ENCODE data around the gene PCSK9.

DNA sequence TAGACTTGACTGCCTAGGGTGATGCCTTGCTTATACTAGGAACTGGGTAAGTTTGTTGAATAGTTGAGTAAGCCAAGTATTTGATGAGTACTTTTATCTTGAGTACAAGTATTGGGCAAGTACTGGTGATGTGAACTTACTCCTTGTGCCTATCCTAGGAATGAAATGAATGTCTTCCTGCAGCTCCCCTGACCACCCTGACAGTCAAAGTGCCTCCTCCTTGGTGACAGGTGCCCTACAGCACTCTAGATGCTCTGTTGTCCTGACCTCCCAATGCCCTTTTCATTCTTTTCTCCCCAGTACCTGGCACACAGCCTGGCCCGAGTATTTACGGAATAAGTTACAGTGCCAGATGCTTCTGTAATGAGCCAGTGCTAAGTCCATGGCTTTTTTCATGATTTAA lies 25.5 kb downstream of the PCSK9 start:
- TF ChIP-seq, protein P1, sequence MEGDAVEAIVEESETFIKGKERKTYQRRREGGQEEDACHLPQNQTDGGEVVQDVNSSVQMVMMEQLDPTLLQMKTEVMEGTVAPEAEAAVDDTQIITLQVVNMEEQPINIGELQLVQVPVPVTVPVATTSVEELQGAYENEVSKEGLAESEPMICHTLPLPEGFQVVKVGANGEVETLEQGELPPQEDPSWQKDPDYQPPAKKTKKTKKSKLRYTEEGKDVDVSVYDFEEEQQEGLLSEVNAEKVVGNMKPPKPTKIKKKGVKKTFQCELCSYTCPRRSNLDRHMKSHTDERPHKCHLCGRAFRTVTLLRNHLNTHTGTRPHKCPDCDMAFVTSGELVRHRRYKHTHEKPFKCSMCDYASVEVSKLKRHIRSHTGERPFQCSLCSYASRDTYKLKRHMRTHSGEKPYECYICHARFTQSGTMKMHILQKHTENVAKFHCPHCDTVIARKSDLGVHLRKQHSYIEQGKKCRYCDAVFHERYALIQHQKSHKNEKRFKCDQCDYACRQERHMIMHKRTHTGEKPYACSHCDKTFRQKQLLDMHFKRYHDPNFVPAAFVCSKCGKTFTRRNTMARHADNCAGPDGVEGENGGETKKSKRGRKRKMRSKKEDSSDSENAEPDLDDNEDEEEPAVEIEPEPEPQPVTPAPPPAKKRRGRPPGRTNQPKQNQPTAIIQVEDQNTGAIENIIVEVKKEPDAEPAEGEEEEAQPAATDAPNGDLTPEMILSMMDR (IDR thresholded peaks at IDR 0.05; ENCODE audit: low read depth, low read length) = no peak
- TF ChIP-seq MYC (IDR thresholded peaks at IDR 0.05; ENCODE audit: low read depth, low read length) (no peak), POLR2A (IDR thresholded peaks at IDR 0.05; ENCODE audit: extremely low read depth, insufficient read length) (no peak)
- TF ChIP-seq, protein P2, sequence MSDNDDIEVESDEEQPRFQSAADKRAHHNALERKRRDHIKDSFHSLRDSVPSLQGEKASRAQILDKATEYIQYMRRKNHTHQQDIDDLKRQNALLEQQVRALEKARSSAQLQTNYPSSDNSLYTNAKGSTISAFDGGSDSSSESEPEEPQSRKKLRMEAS (IDR thresholded peaks at IDR 0.05; ENCODE audit: low read depth, low read length) = no peak

Measured in NB4 (cell line).